HCT116 (cell line): Measurements from ENCODE around the gene GTF2A1. TPM values are rescaled to one million over a fixed set of nuclear protein-coding genes. Genes with fewer than 3 reads are reported as not detected.
A peak's percentile ranks its signal among the peaks of the same experiment; 100 is the strongest.

ENCODE experiments used
- ATAC-seq: fragments of 200-7000 bp; cut with Tn5 transposase; 2 replicates; pipeline ENCODE4 v1.9.1; 2020; ENCODE audit warnings: mild to moderate bottlenecking, moderate library complexity
- BruUV-seq: library from RNA; stranded (reverse); fragments of 400-500 nt; replicated peaks from 2 replicates; lab custom pipeline; 2021; lab: Mats Ljungman, UMichigan
- CTCF ChIA-PET: fragments of 300-600 bp; sonication (Branson Sonifier 250); formaldehyde crosslinking; loops from one replicate; lab custom pipeline; 2021; ENCODE audit warnings: antibody characterized with exemption; lab: Charles Lee
- POLR2A ChIA-PET: fragments of 300-600, 350-600 bp; sonication (Branson Sonifier 250); formaldehyde crosslinking; loops from one replicate; lab custom pipeline; 2021; ENCODE audit warnings: antibody characterized with exemption; lab: Charles Lee
- RAD21 ChIA-PET, 2 experiments: fragments of 300-600 bp; sonication (Branson Sonifier 250); formaldehyde crosslinking; loops; one replicate each; lab custom pipeline; 2023; ENCODE audit warnings: low total read pairs in 2 of 2; ENCODE audit not compliant: uncharacterized antibody in 2 of 2, unreplicated experiment in 2 of 2, low non-redundant PET in 1 of 2; lab: Charles Lee
- DNase-seq: peaks from one replicate; pipeline ENCODE4 v3.0.0-alpha.2; 2010; ENCODE audit warnings: low read depth, low spot score
- H2AFZ ChIP-seq: fragments of 200-600 bp; shearing (Covaris generic), sonication (generic); 2 replicates; pipeline ENCODE4 v1.6.1; 2017; ENCODE audit warnings: low read depth, mixed run types, mixed read lengths, antibody characterized with exemption, low read length; ENCODE audit not compliant: poor library complexity, severe bottlenecking
- H3K27ac ChIP-seq: 2 replicates; pipeline ENCODE4 v1.5.1; 2012; ENCODE audit warnings: low read depth, low read length
- H3K27me3 ChIP-seq: fragments of 200-600 bp; sonication (generic); 2 replicates; pipeline ENCODE4 v1.6.1; 2016; ENCODE audit warnings: mixed run types, low read length, mixed read lengths; ENCODE audit not compliant: insufficient read depth
- H3K36me3 ChIP-seq, 2 experiments: fragments of 200-500 bp in 1 of 2; fragments of 200-600 bp in 1 of 2; sonication (Bioruptor generic) in 1 of 2; sonication (generic) in 1 of 2; 2 replicates each; pipeline versions ENCODE4 v1.5.1 to v1.6.1; 2014 to 2016; ENCODE audit warnings: low read length in 2 of 2, inconsistent platforms in 1 of 2, mixed read lengths in 1 of 2, mixed run types in 1 of 2; ENCODE audit not compliant: insufficient read depth in 2 of 2, control insufficient read depth in 1 of 2
- H3K4me1 ChIP-seq, 2 experiments: fragments of 200-600 bp in 1 of 2; sonication (generic) in 1 of 2; 2 replicates each; pipeline versions ENCODE4 v1.5.1 to v1.6.1; 2012 to 2017; ENCODE audit warnings: low read length in 2 of 2, inconsistent platforms in 1 of 2, mild to moderate bottlenecking in 1 of 2, mixed read lengths in 1 of 2, mixed run types in 1 of 2, moderate library complexity in 1 of 2; ENCODE audit not compliant: insufficient read depth in 2 of 2, control insufficient read depth in 1 of 2
- H3K4me2 ChIP-seq: fragments of 200-600 bp; sonication (generic); 2 replicates; pipeline ENCODE4 v1.6.1; 2017; ENCODE audit warnings: mixed run types, low read length, mixed read lengths
- H3K4me3 ChIP-seq, 2 experiments: fragments of 200-600 bp in 1 of 2; sonication (generic) in 1 of 2; replicated peaks in 1 of 2; 2 replicates each; pipeline ENCODE4 v1.5.1; 2011 to 2016; ENCODE audit warnings: low read length in 2 of 2, control low read depth in 1 of 2, low read depth in 1 of 2, mild to moderate bottlenecking in 1 of 2, mixed read lengths in 1 of 2, mixed run types in 1 of 2
- H3K79me2 ChIP-seq: fragments of 200-600 bp; sonication (generic); 2 replicates; pipeline ENCODE4 v1.6.1; 2017; ENCODE audit warnings: mild to moderate bottlenecking, mixed run types, low read length, moderate library complexity, mixed read lengths; ENCODE audit not compliant: insufficient read depth
- H3K9ac ChIP-seq: fragments of 200-600 bp; sonication (generic); 2 replicates; pipeline ENCODE4 v1.6.1; 2016; ENCODE audit warnings: low read length, mixed read lengths
- H3K9me2 ChIP-seq: fragments of 200-600 bp; sonication (generic), shearing (Covaris generic); 2 replicates; pipeline ENCODE4 v1.6.1; 2017; ENCODE audit warnings: mixed run types, mild to moderate bottlenecking, moderate library complexity; ENCODE audit not compliant: insufficient read depth
- H3K9me3 ChIP-seq, 2 experiments: fragments of 200-500 bp in 1 of 2; fragments of 200-600 bp in 1 of 2; sonication (Bioruptor generic) in 1 of 2; sonication (generic) in 1 of 2; 2 replicates each; pipeline ENCODE4 v1.6.1; 2014 to 2017; ENCODE audit warnings: low read length in 2 of 2, mixed read lengths in 2 of 2, inconsistent platforms in 1 of 2, low read depth in 1 of 2, mild to moderate bottlenecking in 1 of 2, mixed run types in 1 of 2, moderate library complexity in 1 of 2; ENCODE audit not compliant: control insufficient read depth in 1 of 2, insufficient read depth in 1 of 2
- H4K20me1 ChIP-seq: fragments of 200-600 bp; sonication (generic), shearing (Covaris generic); 2 replicates; pipeline ENCODE4 v1.6.1; 2017; ENCODE audit warnings: mixed run types, mild to moderate bottlenecking, moderate library complexity; ENCODE audit not compliant: insufficient read depth
- CBX3 ChIP-seq: IDR thresholded peaks from 2 replicates; pipeline ENCODE4 v1.6.1; 2012; ENCODE audit warnings: low read depth
- EGR1 ChIP-seq: IDR thresholded peaks from 2 replicates; pipeline ENCODE4 v1.6.1; 2012; ENCODE audit warnings: low read depth
- FOSL1 ChIP-seq: IDR thresholded peaks from 2 replicates; pipeline ENCODE4 v1.6.1; 2012; ENCODE audit warnings: low read depth
- JUND ChIP-seq: IDR thresholded peaks from 2 replicates; pipeline ENCODE4 v1.6.1; 2012
- RAD21 ChIP-seq: IDR thresholded peaks from 2 replicates; pipeline ENCODE4 v1.6.1; 2012; ENCODE audit warnings: low read depth, mild to moderate bottlenecking
- SIN3A ChIP-seq: IDR thresholded peaks from 2 replicates; pipeline ENCODE4 v1.6.1; 2012; ENCODE audit warnings: low read depth
- ZNF274 ChIP-seq: fragments of 200-500 bp; sonication (Bioruptor generic); IDR thresholded peaks from 2 replicates; pipeline ENCODE4 v1.6.1; 2014; ENCODE audit warnings: mild to moderate bottlenecking, low read depth, low read length, inconsistent platforms
- intact Hi-C: fragments of 100-400 bp; cut with micrococcal nuclease; formaldehyde crosslinking; loops from 2 replicates; pipeline ENCODE4 v1.10.0; 2022
- total RNA-seq: library from RNA; stranded (reverse); gene quantifications from one replicate; pipeline ENCODE4 v1.2.1, GENCODE V29; 2021; ENCODE audit not compliant: unreplicated experiment
- TF ChIP-seq, protein P1 (sequence below), 3 experiments: fragments of 200-600 bp in 1 of 3; sonication (generic) in 1 of 3; IDR thresholded peaks in 2 of 3; conservative IDR thresholded peaks in 1 of 3; 2 replicates each; pipeline ENCODE4 v1.5.1; 2012 to 2017; ENCODE audit warnings: low read depth in 2 of 3, low read length in 2 of 3, antibody characterized with exemption in 1 of 3, borderline replicate concordance in 1 of 3, control low read depth in 1 of 3, mild to moderate bottlenecking in 1 of 3, mixed read lengths in 1 of 3, mixed run types in 1 of 3, moderate library complexity in 1 of 3; ENCODE audit not compliant: insufficient read depth in 1 of 3
- TF ChIP-seq, protein P2 (sequence below): IDR thresholded peaks from 2 replicates; pipeline ENCODE4 v1.6.1; 2012
- TF ChIP-seq, protein P3 (sequence below): IDR thresholded peaks from 2 replicates; pipeline ENCODE4 v1.6.1; 2012
- TF ChIP-seq, protein P4 (sequence below): IDR thresholded peaks from 2 replicates; pipeline ENCODE4 v1.6.1; 2012; ENCODE audit warnings: low read depth

Gene GTF2A1
- total RNA-seq, 1 experiment from 2014 or later: 39.7 TPM

DNA sequence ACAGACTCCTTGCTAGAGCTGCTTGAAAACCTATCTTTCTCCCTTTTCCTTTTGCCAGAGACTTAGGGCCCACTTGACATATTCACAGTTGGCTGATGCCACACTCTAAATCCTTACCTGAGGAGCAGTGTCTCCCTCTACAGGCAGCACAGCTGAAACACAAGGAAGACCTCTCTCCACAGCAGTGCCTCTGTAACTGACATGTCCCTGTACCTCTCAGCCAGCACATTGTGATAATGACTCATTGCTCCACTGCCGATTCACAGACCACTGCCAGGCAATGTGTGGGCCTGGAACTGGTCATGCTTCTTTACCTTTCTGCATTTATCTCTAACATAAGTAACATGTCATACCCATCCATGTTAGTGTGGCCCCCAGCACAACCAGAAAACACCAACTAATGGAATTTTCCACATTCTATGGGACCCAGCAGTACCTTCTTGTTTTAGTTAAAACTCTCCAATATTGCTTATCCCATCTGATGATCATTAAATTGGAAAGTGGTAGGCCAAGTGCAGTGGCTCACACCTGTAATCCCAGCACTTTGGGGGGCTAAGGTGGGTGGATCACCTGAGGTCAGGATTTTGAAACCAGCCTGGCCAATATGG is 56.5 kb downstream of the GTF2A1 start (continued):
- TF ChIP-seq, protein P1, sequence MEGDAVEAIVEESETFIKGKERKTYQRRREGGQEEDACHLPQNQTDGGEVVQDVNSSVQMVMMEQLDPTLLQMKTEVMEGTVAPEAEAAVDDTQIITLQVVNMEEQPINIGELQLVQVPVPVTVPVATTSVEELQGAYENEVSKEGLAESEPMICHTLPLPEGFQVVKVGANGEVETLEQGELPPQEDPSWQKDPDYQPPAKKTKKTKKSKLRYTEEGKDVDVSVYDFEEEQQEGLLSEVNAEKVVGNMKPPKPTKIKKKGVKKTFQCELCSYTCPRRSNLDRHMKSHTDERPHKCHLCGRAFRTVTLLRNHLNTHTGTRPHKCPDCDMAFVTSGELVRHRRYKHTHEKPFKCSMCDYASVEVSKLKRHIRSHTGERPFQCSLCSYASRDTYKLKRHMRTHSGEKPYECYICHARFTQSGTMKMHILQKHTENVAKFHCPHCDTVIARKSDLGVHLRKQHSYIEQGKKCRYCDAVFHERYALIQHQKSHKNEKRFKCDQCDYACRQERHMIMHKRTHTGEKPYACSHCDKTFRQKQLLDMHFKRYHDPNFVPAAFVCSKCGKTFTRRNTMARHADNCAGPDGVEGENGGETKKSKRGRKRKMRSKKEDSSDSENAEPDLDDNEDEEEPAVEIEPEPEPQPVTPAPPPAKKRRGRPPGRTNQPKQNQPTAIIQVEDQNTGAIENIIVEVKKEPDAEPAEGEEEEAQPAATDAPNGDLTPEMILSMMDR (IDR thresholded peaks at IDR 0.05 in 2 of 3, conservative IDR thresholded peaks at IDR 0.05 in 1 of 3; ENCODE audit: borderline replicate concordance in 1 of 3, insufficient read depth in 1 of 3, low read depth in 2 of 3, low read length in 2 of 3): peak; percentile 51 to 89 (median 85); a peak in 5 of 6 replicates
- TF ChIP-seq JUND (peak; percentile 66), ZNF274 (no peak)

DNA sequence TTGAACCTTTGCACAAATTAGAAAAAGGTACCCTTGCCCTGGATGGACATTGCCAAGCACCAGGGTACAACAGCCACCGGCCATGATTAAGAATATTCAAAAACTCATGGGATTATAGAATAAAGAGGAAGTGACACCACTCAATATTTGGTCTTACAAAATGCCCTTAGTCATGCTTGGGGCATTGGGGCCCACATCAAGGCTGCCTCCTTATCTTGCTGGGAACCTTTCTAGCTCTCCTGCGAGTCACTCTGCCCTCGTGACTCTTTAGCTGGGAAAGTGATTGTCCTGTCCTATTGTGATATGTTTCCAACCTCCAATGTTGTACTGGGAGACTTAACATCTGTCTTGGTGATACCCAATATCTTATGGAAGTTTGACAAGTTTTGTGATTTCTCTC is 57.8 kb downstream of the GTF2A1 start:
- CTCF ChIA-PET: interaction anchor here (1.3 to 4.9 kb wide), 4 partner anchors 9 to 176 kb away, joined by 4 to 36 read pairs (median 8); no protein-coding TSS in a partner anchor
- Histone ChIP-seq H3K36me3 (no peaks in the 10 kb centered on the region), H4K20me1 (no peaks in the 10 kb centered on the region), H3K9me2 (no peaks in the 10 kb centered on the region), H3K27me3 (no peaks in the 10 kb centered on the region), H3K4me2 (peak overlapping the region; percentile 40), H3K4me3 (no peak overlapping the region), H3K79me2 (no peaks in the 10 kb centered on the region), H3K9ac (no peak overlapping the region), H3K9me3 (no peaks in the 10 kb centered on the region), H3K27ac (no peak overlapping the region), H2AFZ (no peak overlapping the region), H3K4me1 (peaks cover 0 to 19% of the 10 kb centered on the region in 2 experiments; a peak in 3 of 4 replicates)
- RAD21 ChIA-PET: interaction anchor here in 1 of 2 experiments (2.0 kb wide), 1 partner anchor 167 kb away, joined by 7 read pairs; no protein-coding TSS in a partner anchor
- DNase-seq (peak; percentile 23), ATAC-seq (no peak)
- BruUV-seq: no TSS peak
- intact Hi-C loops: no loop called here
- POLR2A ChIA-PET: no interaction called here
- TF ChIP-seq EGR1: no peak
- TF ChIP-seq, protein P2, sequence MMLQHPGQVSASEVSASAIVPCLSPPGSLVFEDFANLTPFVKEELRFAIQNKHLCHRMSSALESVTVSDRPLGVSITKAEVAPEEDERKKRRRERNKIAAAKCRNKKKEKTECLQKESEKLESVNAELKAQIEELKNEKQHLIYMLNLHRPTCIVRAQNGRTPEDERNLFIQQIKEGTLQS: no peak
- no peak for TF ChIP-seq CBX3
- TF ChIP-seq RAD21: no peak
- no peak for TF ChIP-seq JUND
- TF ChIP-seq SIN3A: no peak
- TF ChIP-seq FOSL1: no peak
- TF ChIP-seq, protein P3, sequence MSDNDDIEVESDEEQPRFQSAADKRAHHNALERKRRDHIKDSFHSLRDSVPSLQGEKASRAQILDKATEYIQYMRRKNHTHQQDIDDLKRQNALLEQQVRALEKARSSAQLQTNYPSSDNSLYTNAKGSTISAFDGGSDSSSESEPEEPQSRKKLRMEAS: no peak
- TF ChIP-seq, protein P4, sequence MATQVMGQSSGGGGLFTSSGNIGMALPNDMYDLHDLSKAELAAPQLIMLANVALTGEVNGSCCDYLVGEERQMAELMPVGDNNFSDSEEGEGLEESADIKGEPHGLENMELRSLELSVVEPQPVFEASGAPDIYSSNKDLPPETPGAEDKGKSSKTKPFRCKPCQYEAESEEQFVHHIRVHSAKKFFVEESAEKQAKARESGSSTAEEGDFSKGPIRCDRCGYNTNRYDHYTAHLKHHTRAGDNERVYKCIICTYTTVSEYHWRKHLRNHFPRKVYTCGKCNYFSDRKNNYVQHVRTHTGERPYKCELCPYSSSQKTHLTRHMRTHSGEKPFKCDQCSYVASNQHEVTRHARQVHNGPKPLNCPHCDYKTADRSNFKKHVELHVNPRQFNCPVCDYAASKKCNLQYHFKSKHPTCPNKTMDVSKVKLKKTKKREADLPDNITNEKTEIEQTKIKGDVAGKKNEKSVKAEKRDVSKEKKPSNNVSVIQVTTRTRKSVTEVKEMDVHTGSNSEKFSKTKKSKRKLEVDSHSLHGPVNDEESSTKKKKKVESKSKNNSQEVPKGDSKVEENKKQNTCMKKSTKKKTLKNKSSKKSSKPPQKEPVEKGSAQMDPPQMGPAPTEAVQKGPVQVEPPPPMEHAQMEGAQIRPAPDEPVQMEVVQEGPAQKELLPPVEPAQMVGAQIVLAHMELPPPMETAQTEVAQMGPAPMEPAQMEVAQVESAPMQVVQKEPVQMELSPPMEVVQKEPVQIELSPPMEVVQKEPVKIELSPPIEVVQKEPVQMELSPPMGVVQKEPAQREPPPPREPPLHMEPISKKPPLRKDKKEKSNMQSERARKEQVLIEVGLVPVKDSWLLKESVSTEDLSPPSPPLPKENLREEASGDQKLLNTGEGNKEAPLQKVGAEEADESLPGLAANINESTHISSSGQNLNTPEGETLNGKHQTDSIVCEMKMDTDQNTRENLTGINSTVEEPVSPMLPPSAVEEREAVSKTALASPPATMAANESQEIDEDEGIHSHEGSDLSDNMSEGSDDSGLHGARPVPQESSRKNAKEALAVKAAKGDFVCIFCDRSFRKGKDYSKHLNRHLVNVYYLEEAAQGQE: no peak
